ENCODE data around the gene CTDP1. TPM values are rescaled to one million over a fixed set of nuclear protein-coding genes. Genes with fewer than 3 reads are reported as not detected.

The CTDP1 gene
- total RNA-seq, 1 experiment from 2014 or later, result 33.7 TPM

DNA sequence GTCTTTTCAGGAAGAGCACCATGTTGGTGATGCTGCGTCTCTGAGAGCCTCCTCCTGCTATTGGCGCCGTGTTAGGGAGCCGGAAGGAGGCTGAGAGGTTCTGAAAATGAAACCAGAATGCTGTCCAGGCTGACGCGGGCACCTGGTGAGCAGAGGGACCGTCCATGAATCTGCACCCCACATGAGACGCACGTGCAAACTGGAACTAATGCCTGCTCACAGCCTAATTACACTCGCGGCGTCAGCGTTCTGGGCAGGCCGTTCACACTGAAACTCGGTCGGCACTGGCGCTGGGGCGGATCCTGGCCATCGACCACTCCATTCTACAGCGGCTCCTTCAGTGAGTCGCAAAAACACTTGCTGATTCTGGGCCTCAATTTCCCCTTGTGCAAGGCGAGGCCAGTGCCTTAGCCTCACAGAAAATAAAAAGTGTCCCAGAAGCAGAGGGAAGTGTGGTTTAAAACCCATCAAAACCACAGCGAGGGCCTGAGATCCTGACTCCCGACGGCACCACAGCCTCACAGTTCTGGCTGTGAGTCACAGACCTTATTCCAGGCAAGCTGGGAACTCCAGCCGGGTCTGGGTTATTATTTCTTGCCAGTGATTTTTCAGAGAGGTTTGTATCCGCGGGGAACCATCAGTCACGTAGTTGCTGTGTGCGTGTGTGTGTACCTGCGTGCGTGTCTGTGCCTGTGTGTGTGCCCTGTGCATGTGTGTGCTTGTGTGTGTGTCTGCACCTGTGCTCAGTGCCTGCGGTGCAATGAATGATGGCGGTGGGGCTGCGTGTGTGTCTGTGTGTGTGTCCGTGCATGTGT lies 49.1 kb upstream of the CTDP1 start:
- Mint-ChIP-seq H3K9me3 (peaks cover 9 to 17% of the 10 kb centered on the region in 2 experiments), H3K27me3 (ENCODE audit: low read depth) (peaks cover 5% of the 10 kb centered on the region), H3K27ac (peak overlapping the region in 1 of 3 experiments; percentile 22; a peak in 1 of 7 replicates), H3K4me1 (no peaks in the 10 kb centered on the region; a peak in 1 of 4 replicates), H3K36me3 (ENCODE audit: insufficient read depth in 1 of 3, low read depth in 3 of 3) (peaks cover 0 to 9% (median 6%) of the 10 kb centered on the region in 3 experiments; a peak in 4 of 7 replicates), H3K4me3 (no peak overlapping the region; a peak in 1 of 5 replicates)
- Histone ChIP-seq H4K8ac (replicated peaks; ENCODE audit: insufficient read length, low read depth, low read length) (peak overlapping the region; percentile 64), H4K20me1 (ENCODE audit: control insufficient read depth, insufficient read depth, insufficient read length) (peaks cover 6% of the 10 kb centered on the region), H3K79me1 (ENCODE audit: insufficient read depth, low read depth, low read length, poor library complexity, severe bottlenecking) (no peaks in the 10 kb centered on the region), H3K4me1 (ENCODE audit: insufficient read depth, low read length) (no peaks in the 10 kb centered on the region), H2BK5ac (ENCODE audit: insufficient read length, low read length) (no peak overlapping the region), H3K9me3 (ENCODE audit: control insufficient read depth, low read depth, low read length) (no peaks in the 10 kb centered on the region), H2BK120ac (ENCODE audit: low read depth, low read length, poor library complexity, severe bottlenecking) (no peak overlapping the region), H3K18ac (ENCODE audit: insufficient read length, low read depth, low read length) (no peak overlapping the region), H3K9ac (ENCODE audit: extremely low read depth, insufficient read length, low read length) (no peak overlapping the region), H3K27ac (ENCODE audit: insufficient read length, low read depth, low read length) (no peak overlapping the region), H2BK20ac (ENCODE audit: low read depth, low read length, poor library complexity, severe bottlenecking) (no peak overlapping the region), H4K5ac (ENCODE audit: insufficient read length, low read depth, low read length) (peak overlapping the region; percentile 13), H4K91ac (ENCODE audit: insufficient read length, low read depth, low read length) (no peak overlapping the region), H3K23ac (ENCODE audit: insufficient read length, low read depth, low read length) (no peak overlapping the region), H3K56ac (ENCODE audit: insufficient read length, low read depth, low read length) (no peak overlapping the region), H3K4ac (ENCODE audit: low read depth, low read length) (no peak overlapping the region), H2AK5ac (ENCODE audit: insufficient read length, low read length) (no peak overlapping the region), H3K4me2 (ENCODE audit: insufficient read depth, insufficient read length, low read length) (no peak overlapping the region), H3K27me3 (ENCODE audit: insufficient read depth, low read length) (no peaks in the 10 kb centered on the region), H3K79me2 (ENCODE audit: insufficient read depth, low read length) (no peaks in the 10 kb centered on the region), H3K23me2 (ENCODE audit: insufficient read length, low read depth, low read length, poor library complexity, severe bottlenecking) (no peaks in the 10 kb centered on the region), H3T11ph (ENCODE audit: low read length) (no peak overlapping the region), H2BK15ac (ENCODE audit: low read depth, low read length) (no peak overlapping the region), H2AFZ (ENCODE audit: low read length) (no peak overlapping the region), H2BK12ac (ENCODE audit: insufficient read length, low read depth, low read length) (no peak overlapping the region), H3K14ac (ENCODE audit: insufficient read depth, low read length) (no peak overlapping the region)
- WGBS (ENCODE audit: extremely low coverage, insufficient read length, low lambda C conversion rate), result no CpG with 5 or more reads among the region's 36 CpGs
- TF ChIP-seq, protein P1, sequence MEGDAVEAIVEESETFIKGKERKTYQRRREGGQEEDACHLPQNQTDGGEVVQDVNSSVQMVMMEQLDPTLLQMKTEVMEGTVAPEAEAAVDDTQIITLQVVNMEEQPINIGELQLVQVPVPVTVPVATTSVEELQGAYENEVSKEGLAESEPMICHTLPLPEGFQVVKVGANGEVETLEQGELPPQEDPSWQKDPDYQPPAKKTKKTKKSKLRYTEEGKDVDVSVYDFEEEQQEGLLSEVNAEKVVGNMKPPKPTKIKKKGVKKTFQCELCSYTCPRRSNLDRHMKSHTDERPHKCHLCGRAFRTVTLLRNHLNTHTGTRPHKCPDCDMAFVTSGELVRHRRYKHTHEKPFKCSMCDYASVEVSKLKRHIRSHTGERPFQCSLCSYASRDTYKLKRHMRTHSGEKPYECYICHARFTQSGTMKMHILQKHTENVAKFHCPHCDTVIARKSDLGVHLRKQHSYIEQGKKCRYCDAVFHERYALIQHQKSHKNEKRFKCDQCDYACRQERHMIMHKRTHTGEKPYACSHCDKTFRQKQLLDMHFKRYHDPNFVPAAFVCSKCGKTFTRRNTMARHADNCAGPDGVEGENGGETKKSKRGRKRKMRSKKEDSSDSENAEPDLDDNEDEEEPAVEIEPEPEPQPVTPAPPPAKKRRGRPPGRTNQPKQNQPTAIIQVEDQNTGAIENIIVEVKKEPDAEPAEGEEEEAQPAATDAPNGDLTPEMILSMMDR (conservative IDR thresholded peaks at IDR 0.05), result no peak
- DNase-seq, result no peak

All from H9 (cell line).